Spleen (tissue), 7 donors: ENCODE results near the gene SMIM35.

Experiments used
- CTCF ChIP-seq, 11 experiments: fragments of 200-600 bp in 7 of 11; fragments of 450-650 bp in 4 of 11; sonication (generic) in 4 of 11; IDR thresholded peaks in 8 of 11; conservative IDR thresholded peaks in 3 of 11; 1 replicate in 7 of 11; 2 replicates in 4 of 11; pipeline versions ENCODE4 v1.4.0 to v1.8.0; 2016 to 2021; ENCODE audit warnings: antibody characterized with exemption in 11 of 11, inconsistent platforms in 4 of 11, mild to moderate bottlenecking in 1 of 11
- POLR2A ChIP-seq, 3 donors: fragments of 450-650 bp; IDR thresholded peaks; one replicate each; pipeline ENCODE4 v1.5.1; 2017; ENCODE audit warnings: antibody characterized with exemption in 3 of 3, mild to moderate bottlenecking in 1 of 3
- POLR2AphosphoS5 ChIP-seq, 3 donors: sonication (generic); formaldehyde crosslinking; IDR thresholded peaks; one replicate each; pipeline ENCODE4 v1.5.1; 2017; ENCODE audit warnings: antibody characterized with exemption in 3 of 3
- donor health status: DM: no; HTN: no; CAD: no; lungs with moderate emphysema.
- donor health status: DM: no; HTN: no; CAD: no.
- donor health status: DM: no; HTN: no; CAD: no.

- TF ChIP-seq CTCF (IDR thresholded peaks at IDR 0.05 in 8 of 11, conservative IDR thresholded peaks at IDR 0.05 in 3 of 11) (peak in 6 of 11 experiments; percentile 9 to 47 (median 26)), POLR2A (IDR thresholded peaks at IDR 0.05) (peak; percentile 75 to 95 (median 95)), POLR2AphosphoS5 (IDR thresholded peaks at IDR 0.05) (peak; percentile 99)
These were observed 100.5 kb downstream of the SMIM35 start, which contains the start of gene IL10RA for GRCh38 chr11:117985953-117986887.
